Fibroblast of skin of right quadriceps (primary cell): Measurements from ENCODE around the gene MS4A4A.

ENCODE experiments used
- DNase-seq: peaks from one replicate; pipeline ENCODE4 v3.0.0-alpha.2; 2013

The MS4A4A gene

DNA sequence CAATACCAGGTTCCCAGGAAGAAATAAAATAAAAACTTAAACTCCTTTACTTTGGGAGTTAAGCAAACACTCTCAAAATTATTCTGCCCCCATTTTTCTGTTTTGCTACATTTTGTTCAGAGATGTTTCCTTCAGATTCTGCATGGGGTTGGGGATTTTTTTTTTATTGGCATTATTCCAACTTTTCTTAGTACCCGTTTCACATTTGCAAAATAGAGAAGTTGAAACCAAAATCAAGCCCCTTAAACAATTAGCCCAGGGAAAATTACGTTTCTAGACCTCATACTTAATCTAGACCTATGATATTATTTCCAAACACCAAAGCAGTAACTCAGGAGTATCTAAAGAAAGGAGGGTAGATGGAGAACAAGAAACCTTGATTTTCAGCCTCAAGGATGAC is 77.3 kb downstream of the MS4A4A start:
- no peak for DNase-seq
